CD4-positive, alpha-beta memory T cell (primary cell): ENCODE data around the gene NHEJ1. TPM values are rescaled to one million over a fixed set of nuclear protein-coding genes. Genes with fewer than 3 reads are reported as not detected.

Experiments
- CTCF ChIA-PET: fragments of 350-600 bp; sonication (Branson Sonifier 250); formaldehyde crosslinking; loops from one replicate; lab custom pipeline; 2021; ENCODE audit warnings: inconsistent platforms; ENCODE audit not compliant: partially characterized antibody; lab: Charles Lee
- POLR2A ChIA-PET: fragments of 350-600 bp; sonication (Branson Sonifier 250); formaldehyde crosslinking; loops from one replicate; lab custom pipeline; 2021; ENCODE audit not compliant: partially characterized antibody; lab: Charles Lee
- DNase-seq, 5 donors: peaks; one replicate each; pipeline versions ENCODE4 v3.0.0 to v3.0.0-alpha.2; 2020 to 2022; ENCODE audit warnings: mixed read lengths in 1 of 5
- H3K27ac ChIP-seq: one replicate; pipeline ENCODE4 v1.7.0; 2013; ENCODE audit warnings: low read depth, low read length
- H3K27me3 ChIP-seq: 2 replicates; pipeline ENCODE4 v1.7.0; 2013; ENCODE audit warnings: mild to moderate bottlenecking, low read length, moderate library complexity; ENCODE audit not compliant: insufficient read depth
- H3K36me3 ChIP-seq: 2 replicates; pipeline ENCODE4 v1.7.0; 2013; ENCODE audit warnings: mild to moderate bottlenecking, low read length, moderate library complexity; ENCODE audit not compliant: insufficient read depth
- H3K4me1 ChIP-seq: 2 replicates; pipeline ENCODE4 v1.7.0; 2013; ENCODE audit warnings: mild to moderate bottlenecking, low read length, moderate library complexity; ENCODE audit not compliant: insufficient read depth
- H3K4me3 ChIP-seq, 2 donors: one replicate each; pipeline ENCODE4 v1.7.0; 2013; ENCODE audit warnings: low read length in 2 of 2, mild to moderate bottlenecking in 1 of 2
- H3K9me3 ChIP-seq, 2 donors: one replicate each; pipeline ENCODE4 v1.7.0; 2013; ENCODE audit warnings: low read length in 2 of 2, control low read depth in 1 of 2; ENCODE audit not compliant: control insufficient read depth in 1 of 2
- H3K27ac Mint-ChIP-seq, 7 donors: one replicate each; pipeline ENCODE4 v1.8.0; 2020 to 2021; ENCODE audit warnings: mixed read lengths in 7 of 7, mild to moderate bottlenecking in 6 of 7, inconsistent platforms in 3 of 7, moderate library complexity in 3 of 7
- H3K27me3 Mint-ChIP-seq, 2 donors: one replicate each; pipeline ENCODE4 v1.8.0; 2020 to 2021; ENCODE audit warnings: mixed read lengths in 2 of 2
- H3K36me3 Mint-ChIP-seq, 2 donors: one replicate each; pipeline ENCODE4 v1.8.0; 2020 to 2021; ENCODE audit warnings: mixed read lengths in 2 of 2, inconsistent platforms in 1 of 2, mild to moderate bottlenecking in 1 of 2
- H3K4me1 Mint-ChIP-seq, 4 donors: one replicate each; pipeline ENCODE4 v1.8.0; 2020 to 2021; ENCODE audit warnings: mixed read lengths in 4 of 4, mild to moderate bottlenecking in 1 of 4
- H3K4me3 Mint-ChIP-seq, 8 donors: one replicate each; pipeline ENCODE4 v1.8.0; 2020 to 2021; ENCODE audit warnings: mixed read lengths in 8 of 8, mild to moderate bottlenecking in 7 of 8, moderate library complexity in 6 of 8, inconsistent platforms in 3 of 8
- H3K9me3 Mint-ChIP-seq, 8 donors: one replicate each; pipeline ENCODE4 v1.8.0; 2020 to 2021; ENCODE audit warnings: mixed read lengths in 8 of 8, mild to moderate bottlenecking in 5 of 8, inconsistent platforms in 3 of 8, moderate library complexity in 1 of 8
- intact Hi-C: fragments of 100-400 bp; cut with micrococcal nuclease; formaldehyde crosslinking; loops from one replicate; pipeline ENCODE4 v1.15.1; 2023
- polyA plus RNA-seq, 2 donors: library from polyadenylated mRNA; unstranded; fragments of 300-500 nt; fragmentation: Illumina TruSeq; gene quantifications; one replicate each; pipeline ENCODE4 v1.2.3, GENCODE V29; 2021
- total RNA-seq, 2 experiments: library from RNA; stranded (reverse); gene quantifications; one replicate each; pipeline ENCODE4 v1.2.3, GENCODE V29; 2021

Gene NHEJ1
- total and polyA plus RNA-seq, 4 experiments from 2014 or later = 14.1 to 27.5 (median 20.5) TPM

GRCh38 chr2:219158586-219158985 is 2.0 kb downstream of the NHEJ1 start:
- Histone ChIP-seq H3K27ac (no peak overlapping the region), H3K4me3 (no peak overlapping the region), H3K36me3 (peaks cover 23% of the 10 kb centered on the region), H3K27me3 (no peaks in the 10 kb centered on the region), H3K4me1 (peaks cover 12% of the 10 kb centered on the region), H3K9me3 (no peaks in the 10 kb centered on the region)
- Mint-ChIP-seq H3K4me3 (peak overlapping the region in 1 of 8 donors; percentile 9), H3K27me3 (no peaks in the 10 kb centered on the region), H3K27ac (peak overlapping the region in 2 of 7 donors; percentile 23 to 86), H3K9me3 (peaks cover 0 to 4% (median 0%) of the 10 kb centered on the region in 8 donors), H3K36me3 (peaks cover 23 to 32% of the 10 kb centered on the region in 2 donors), H3K4me1 (peaks cover 15 to 21% (median 18%) of the 10 kb centered on the region in 4 donors)
- DNase-seq = no peak
- CTCF ChIA-PET = interaction anchor here (0.7 to 10.3 kb wide), 27 partner anchors 10 to 229 kb away, joined by 3 to 186 read pairs (median 5); partner anchors contain the start of genes ABCB6, CNPPD1, DNAJB2 and DNPEP
- POLR2A ChIA-PET = interaction anchor here (0.9 to 10.6 kb wide), 9 partner anchors 17 to 136 kb away, joined by 3 to 123 read pairs (median 9); partner anchors contain the start of genes ANKZF1, ATG9A, CNPPD1 and RETREG2
- intact Hi-C loops = no loop called here

GRCh38 chr2:219158025-219158424 is 2.6 kb downstream of the NHEJ1 start:
- no peak for DNase-seq
- Mint-ChIP-seq H3K4me3 (no peak overlapping the region), H3K27me3 (no peaks in the 10 kb centered on the region), H3K9me3 (peaks cover 0 to 4% (median 0%) of the 10 kb centered on the region in 8 donors), H3K36me3 (peaks cover 28 to 37% of the 10 kb centered on the region in 2 donors), H3K27ac (no peak overlapping the region), H3K4me1 (peaks cover 15 to 21% (median 18%) of the 10 kb centered on the region in 4 donors)
- Histone ChIP-seq H3K27ac (no peak overlapping the region), H3K4me3 (no peak overlapping the region), H3K9me3 (no peaks in the 10 kb centered on the region), H3K27me3 (no peaks in the 10 kb centered on the region), H3K36me3 (peaks cover 26% of the 10 kb centered on the region), H3K4me1 (peaks cover 12% of the 10 kb centered on the region)
- ChIA-PET CTCF (interaction anchor here (1.4 to 10.3 kb wide), 16 partner anchors 14 to 155 kb away, joined by 3 to 186 read pairs (median 18); partner anchors contain the start of genes ABCB6, CNPPD1, GLB1L and IHH), POLR2A (interaction anchor here (0.9 to 10.6 kb wide), 5 partner anchors 18 to 137 kb away, joined by 3 to 123 read pairs (median 9); partner anchors contain the start of genes ANKZF1, ATG9A, CNPPD1 and RETREG2)
- intact Hi-C loops = no loop called here

DNA sequence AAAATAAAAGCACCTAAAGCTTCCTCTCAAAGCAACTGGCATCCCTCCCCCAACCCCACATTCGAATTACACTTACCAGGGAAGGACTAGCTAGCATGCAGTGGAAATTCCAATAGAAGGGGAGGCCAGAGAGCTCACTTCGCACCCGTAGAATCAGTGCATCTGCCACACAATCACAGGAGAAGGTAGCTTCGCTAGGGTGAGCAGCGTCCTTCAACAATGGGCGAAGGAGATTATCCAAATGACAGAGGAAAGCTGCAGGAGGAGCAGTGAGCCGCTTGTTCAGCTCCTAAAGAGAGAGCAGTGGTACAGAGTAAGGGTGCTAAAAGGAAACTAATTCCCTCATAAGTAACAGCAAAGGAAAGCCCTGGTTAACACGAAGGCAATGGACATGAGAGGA is 3.2 kb downstream of the NHEJ1 start:
- Histone ChIP-seq H3K9me3 (no peaks in the 10 kb centered on the region), H3K4me3 (no peak overlapping the region), H3K4me1 (peaks cover 12% of the 10 kb centered on the region), H3K27me3 (no peaks in the 10 kb centered on the region), H3K27ac (no peak overlapping the region), H3K36me3 (peaks cover 26% of the 10 kb centered on the region)
- DNase-seq = no peak
- POLR2A ChIA-PET = interaction anchor here (10.6 kb wide), 1 partner anchor 19 kb away, joined by 123 read pairs; the partner anchor contains the start of genes CNPPD1 and RETREG2
- Mint-ChIP-seq H3K27ac (peak overlapping the region in 1 of 7 donors; percentile 54), H3K4me3 (no peak overlapping the region), H3K4me1 (peaks cover 15 to 21% (median 18%) of the 10 kb centered on the region in 4 donors), H3K36me3 (peaks cover 28 to 39% of the 10 kb centered on the region in 2 donors), H3K27me3 (no peaks in the 10 kb centered on the region), H3K9me3 (peaks cover 0 to 4% (median 0%) of the 10 kb centered on the region in 8 donors)
- intact Hi-C loops = no loop called here
- CTCF ChIA-PET = interaction anchor here (0.7 to 10.3 kb wide), 15 partner anchors 14 to 177 kb away, joined by 3 to 186 read pairs (median 5); partner anchors contain the start of genes ABCB6, ANKZF1, ATG9A and CNPPD1

GRCh38 chr2:219155054-219155644 is 5.5 kb downstream of the NHEJ1 start:
- peaks cover 26% of the 10 kb centered on the region for H3K36me3 ChIP-seq
- ChIA-PET POLR2A (interaction anchor here (1.0 to 1.5 kb wide), 3 partner anchors 21 to 154 kb away, joined by 3 read pairs; partner anchors contain the start of gene CNPPD1), CTCF (interaction anchor here (0.7 to 10.3 kb wide), 25 partner anchors 11 to 497 kb away, joined by 3 to 186 read pairs (median 6); partner anchors contain the start of genes ABCB6, CNPPD1, IHH and SLC23A3)
- Mint-ChIP-seq H3K4me3 (no peak overlapping the region), H3K4me1 (peaks cover 7 to 9% (median 8%) of the 10 kb centered on the region in 4 donors), H3K9me3 (peaks cover 0 to 2% (median 0%) of the 10 kb centered on the region in 8 donors), H3K27me3 (no peaks in the 10 kb centered on the region), H3K36me3 (peaks cover 34 to 41% of the 10 kb centered on the region in 2 donors), H3K27ac (no peak overlapping the region)
- H3K27ac ChIP-seq = no peak overlapping the region
- no peaks in the 10 kb centered on the region for H3K9me3 ChIP-seq
- peak in 4 of 5 donors; percentile 50 to 62 (median 56) for DNase-seq
- peaks cover 6% of the 10 kb centered on the region for H3K4me1 ChIP-seq
- H3K4me3 ChIP-seq = no peak overlapping the region
- intact Hi-C loops = loop anchor here (1.0 to 2.0 kb wide), 6 partner anchors 97 to 302 kb away; no protein-coding TSS in a partner anchor
- H3K27me3 ChIP-seq = no peaks in the 10 kb centered on the region

DNA sequence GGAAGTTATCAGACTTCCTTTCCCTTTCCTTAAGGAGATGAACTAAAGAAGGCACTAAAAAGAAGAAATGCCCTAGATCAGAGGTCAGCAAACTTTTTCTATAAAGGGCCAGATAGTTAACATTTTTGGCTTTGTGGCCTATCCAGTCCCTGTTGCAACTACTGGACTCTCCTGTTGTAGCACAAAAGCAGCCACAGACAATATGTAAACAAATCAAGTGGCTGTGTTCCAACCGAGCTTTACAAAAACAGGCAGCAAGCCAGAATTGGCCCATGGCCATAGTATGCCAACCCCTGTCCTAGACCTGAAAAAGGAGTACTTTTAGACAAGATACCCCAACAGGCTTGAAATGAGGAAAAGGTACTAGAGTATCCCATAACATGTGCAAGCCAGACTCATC is 10.9 kb downstream of the NHEJ1 start:
- ChIA-PET POLR2A (interaction anchor here (1.2 kb wide), 1 partner anchor 10 kb away, joined by 3 read pairs; no protein-coding TSS in a partner anchor), CTCF (interaction anchor here (0.8 to 1.2 kb wide), 3 partner anchors 10 to 144 kb away, joined by 3 to 5 read pairs (median 4); no protein-coding TSS in a partner anchor)
- Mint-ChIP-seq H3K9me3 (no peaks in the 10 kb centered on the region), H3K36me3 (peaks cover 41 to 51% of the 10 kb centered on the region in 2 donors), H3K27me3 (no peaks in the 10 kb centered on the region), H3K27ac (no peak overlapping the region), H3K4me3 (no peak overlapping the region), H3K4me1 (peaks cover 0 to 5% (median 0%) of the 10 kb centered on the region in 4 donors)
- intact Hi-C loops = no loop called here
- H3K4me3 ChIP-seq = no peak overlapping the region
- H3K27ac ChIP-seq = no peak overlapping the region
- H3K27me3 ChIP-seq = no peaks in the 10 kb centered on the region
- no peak for DNase-seq
- no peaks in the 10 kb centered on the region for H3K4me1 ChIP-seq
- no peaks in the 10 kb centered on the region for H3K9me3 ChIP-seq
- peaks cover 16% of the 10 kb centered on the region for H3K36me3 ChIP-seq

DNA sequence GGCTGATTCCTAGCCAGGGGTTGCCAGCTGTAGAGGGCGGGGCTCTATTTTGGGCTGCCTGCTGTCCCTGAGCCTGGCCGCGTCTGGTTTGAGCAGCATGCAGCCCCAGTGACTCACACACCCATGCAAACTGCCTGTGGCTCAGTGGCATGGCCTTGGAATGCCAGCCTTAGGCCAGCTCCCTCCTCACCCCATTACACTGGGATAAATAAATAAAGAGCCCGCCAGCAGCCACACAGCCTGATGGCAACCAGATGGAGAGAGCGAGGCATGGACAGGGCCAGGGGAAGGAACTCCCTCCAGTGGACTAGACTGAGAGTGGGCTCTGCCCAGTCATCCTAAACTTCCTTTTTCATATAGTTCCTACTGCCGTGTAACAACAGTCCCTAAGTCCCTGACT is 18.3 kb downstream of the NHEJ1 start:
- Mint-ChIP-seq H3K36me3 (peaks cover 68 to 73% of the 10 kb centered on the region in 2 donors), H3K4me1 (peaks cover 0 to 5% (median 1%) of the 10 kb centered on the region in 4 donors), H3K4me3 (no peak overlapping the region), H3K9me3 (peaks cover 0 to 2% (median 0%) of the 10 kb centered on the region in 8 donors), H3K27ac (peak overlapping the region in 1 of 7 donors; percentile 60), H3K27me3 (no peaks in the 10 kb centered on the region)
- ChIA-PET CTCF (interaction anchor here (0.9 to 6.4 kb wide), 3 partner anchors 13 to 23 kb away, joined by 3 to 37 read pairs (median 26); no protein-coding TSS in a partner anchor), POLR2A (interaction anchor here (1.0 kb wide), 1 partner anchor 10 kb away, joined by 3 read pairs; no protein-coding TSS in a partner anchor)
- Histone ChIP-seq H3K9me3 (no peaks in the 10 kb centered on the region), H3K4me1 (no peaks in the 10 kb centered on the region), H3K4me3 (no peak overlapping the region), H3K36me3 (peaks cover 9% of the 10 kb centered on the region), H3K27ac (no peak overlapping the region), H3K27me3 (no peaks in the 10 kb centered on the region)
- intact Hi-C loops = no loop called here
- DNase-seq = no peak
